Thyroid gland (tissue), 4 donors: ENCODE results near the gene PIP4P1.

Experiments
- CTCF ChIP-seq, 6 experiments: fragments of 200-600 bp in 3 of 6; fragments of 450-650 bp in 3 of 6; sonication (generic) in 3 of 6; IDR thresholded peaks; one replicate each; pipeline ENCODE4 v1.5.1; 2016 to 2019; ENCODE audit warnings: antibody characterized with exemption in 6 of 6, mild to moderate bottlenecking in 2 of 6, inconsistent platforms in 1 of 6, moderate library complexity in 1 of 6
- POLR2A ChIP-seq, 2 donors: fragments of 450-650 bp; IDR thresholded peaks; one replicate each; pipeline ENCODE4 v1.6.1; 2017; ENCODE audit warnings: antibody characterized with exemption in 2 of 2, mild to moderate bottlenecking in 2 of 2, moderate library complexity in 1 of 2

- no peak for TF ChIP-seq CTCF (IDR thresholded peaks at IDR 0.05)
- no peak for TF ChIP-seq POLR2A (IDR thresholded peaks at IDR 0.05)
Observed at GRCh38 chr14:20478894-20479293, 17.7 kb upstream of the PIP4P1 start.
